Sigmoid colon (tissue), 7 donors: Measurements from ENCODE around the gene CLDN4. TPM values are rescaled to one million over a fixed set of nuclear protein-coding genes. Genes with fewer than 3 reads are reported as not detected.

Experiments
- DNase-seq: peaks from one replicate; pipeline ENCODE4 v3.0.0-alpha.2; 2019
- H3K27ac ChIP-seq, 4 donors: fragments of 200-600 bp; sonication (generic); one replicate each; pipeline ENCODE4 v1.5.1; 2016 to 2019; ENCODE audit warnings: mild to moderate bottlenecking in 1 of 4
- H3K27me3 ChIP-seq, 3 donors: fragments of 200-600 bp; sonication (generic); one replicate each; pipeline ENCODE4 v1.5.1; 2019; ENCODE audit warnings: mild to moderate bottlenecking in 1 of 3
- H3K36me3 ChIP-seq, 4 donors: fragments of 200-600 bp; sonication (generic); one replicate each; pipeline ENCODE4 v1.5.1; 2016 to 2019
- H3K4me1 ChIP-seq, 4 donors: fragments of 200-600 bp; sonication (generic); one replicate each; pipeline ENCODE4 v1.5.1; 2017 to 2019
- H3K4me3 ChIP-seq, 4 donors: fragments of 200-600 bp; sonication (generic); one replicate each; pipeline ENCODE4 v1.5.1; 2017 to 2019; ENCODE audit warnings: mild to moderate bottlenecking in 2 of 4, moderate library complexity in 1 of 4
- H3K9me3 ChIP-seq, 4 donors: fragments of 200-600 bp in 3 of 4; sonication (generic) in 3 of 4; one replicate each; pipeline versions ENCODE4 v1.5.1 to v1.6.1; 2013 to 2019
- EP300 ChIP-seq, 4 donors: sonication (generic); formaldehyde crosslinking; IDR thresholded peaks; one replicate each; pipeline ENCODE4 v1.6.1; 2017; ENCODE audit warnings: antibody characterized with exemption in 4 of 4
- POLR2A ChIP-seq, 2 donors: fragments of 450-650 bp; IDR thresholded peaks; one replicate each; pipeline ENCODE4 v1.6.1; 2016; ENCODE audit warnings: antibody characterized with exemption in 2 of 2, mild to moderate bottlenecking in 2 of 2, moderate library complexity in 2 of 2
- POLR2AphosphoS5 ChIP-seq, 4 donors: sonication (generic); formaldehyde crosslinking; IDR thresholded peaks; one replicate each; pipeline ENCODE4 v1.6.1; 2017; ENCODE audit warnings: antibody characterized with exemption in 4 of 4
- WGBS, 2 donors: extraction: QIAGEN DNeasy Blood & Tissue Kit; methylation state at CpG; one replicate each; pipeline ENCODE4 v1.1.7; 2013; 5-methylcytosine and 5-hydroxymethylcytosine counted together
- intact Hi-C: fragments of 100-400 bp; cut with DNase I; formaldehyde crosslinking; loops from one replicate; pipeline ENCODE4 v1.15.1; 2023
- polyA plus RNA-seq, 3 donors: library from polyadenylated mRNA; stranded (reverse); fragments of 200-250 nt; gene quantifications; one replicate each; pipeline ENCODE4 v1.2.3, GENCODE V29; 2013
- total RNA-seq, 4 donors: library from RNA; depleted of rRNA; stranded (reverse); fragments of >200 nt; gene quantifications; one replicate each; pipeline ENCODE4 v1.1.0, GENCODE V29; 2016
- TF ChIP-seq, protein P1 (sequence below), 4 experiments: fragments of 450-650 bp in 3 of 4; fragments of 200-600 bp in 1 of 4; IDR thresholded peaks; one replicate each; pipeline ENCODE4 v1.5.1; 2016 to 2019; ENCODE audit warnings: antibody characterized with exemption in 4 of 4, mild to moderate bottlenecking in 3 of 4, moderate library complexity in 2 of 4
- donor health status: healthy with polysubstance abuse.
- donor health status: Bipolar disorder and iron deficiency.
- donor health status: healthy.

CLDN4 gene
- total and polyA plus RNA-seq, 7 donors: 0.16 to 690 (median 210) TPM; not detected in 2

GRCh38 chr7:73856941-73857340 is 26.1 kb downstream of the CLDN4 start:
- H3K27me3 ChIP-seq: no peaks in the 10 kb centered on the region
- intact Hi-C loops: loop anchor here (5.0 kb wide), 1 partner anchor 250 kb away; no protein-coding TSS in a partner anchor
- TF ChIP-seq POLR2A (IDR thresholded peaks at IDR 0.05) (no peak), EP300 (IDR thresholded peaks at IDR 0.05) (no peak), POLR2AphosphoS5 (IDR thresholded peaks at IDR 0.05) (no peak)
- TF ChIP-seq, protein P1, sequence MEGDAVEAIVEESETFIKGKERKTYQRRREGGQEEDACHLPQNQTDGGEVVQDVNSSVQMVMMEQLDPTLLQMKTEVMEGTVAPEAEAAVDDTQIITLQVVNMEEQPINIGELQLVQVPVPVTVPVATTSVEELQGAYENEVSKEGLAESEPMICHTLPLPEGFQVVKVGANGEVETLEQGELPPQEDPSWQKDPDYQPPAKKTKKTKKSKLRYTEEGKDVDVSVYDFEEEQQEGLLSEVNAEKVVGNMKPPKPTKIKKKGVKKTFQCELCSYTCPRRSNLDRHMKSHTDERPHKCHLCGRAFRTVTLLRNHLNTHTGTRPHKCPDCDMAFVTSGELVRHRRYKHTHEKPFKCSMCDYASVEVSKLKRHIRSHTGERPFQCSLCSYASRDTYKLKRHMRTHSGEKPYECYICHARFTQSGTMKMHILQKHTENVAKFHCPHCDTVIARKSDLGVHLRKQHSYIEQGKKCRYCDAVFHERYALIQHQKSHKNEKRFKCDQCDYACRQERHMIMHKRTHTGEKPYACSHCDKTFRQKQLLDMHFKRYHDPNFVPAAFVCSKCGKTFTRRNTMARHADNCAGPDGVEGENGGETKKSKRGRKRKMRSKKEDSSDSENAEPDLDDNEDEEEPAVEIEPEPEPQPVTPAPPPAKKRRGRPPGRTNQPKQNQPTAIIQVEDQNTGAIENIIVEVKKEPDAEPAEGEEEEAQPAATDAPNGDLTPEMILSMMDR (IDR thresholded peaks at IDR 0.05): no peak
- H3K9me3 ChIP-seq: no peaks in the 10 kb centered on the region
- no peaks in the 10 kb centered on the region for H3K36me3 ChIP-seq
- peaks cover 0 to 12% (median 5%) of the 10 kb centered on the region in 4 donors for H3K4me1 ChIP-seq
- DNase-seq: no peak
- no peak overlapping the region for H3K27ac ChIP-seq
- H3K4me3 ChIP-seq: no peak overlapping the region
- WGBS, 2 donors: 69 to 76% methylated on average over 3 of the region's 3 CpGs

- H3K4me1 ChIP-seq: peaks cover 0 to 8% (median 5%) of the 10 kb centered on the region in 4 donors
- H3K36me3 ChIP-seq: no peaks in the 10 kb centered on the region
- H3K27me3 ChIP-seq: no peaks in the 10 kb centered on the region
- intact Hi-C loops: loop anchor here (5.0 kb wide), 1 partner anchor 252 kb away; no protein-coding TSS in a partner anchor
- H3K4me3 ChIP-seq: no peak overlapping the region
- no peaks in the 10 kb centered on the region for H3K9me3 ChIP-seq
- WGBS, 2 donors: 72 to 75% methylated on average over 2 of the region's 2 CpGs
- no peak for DNase-seq
- TF ChIP-seq POLR2AphosphoS5 (IDR thresholded peaks at IDR 0.05) (no peak), POLR2A (IDR thresholded peaks at IDR 0.05) (no peak), EP300 (IDR thresholded peaks at IDR 0.05) (no peak)
- TF ChIP-seq, protein P1 (IDR thresholded peaks at IDR 0.05): no peak
- no peak overlapping the region for H3K27ac ChIP-seq
These were observed 28.0 kb downstream of the CLDN4 start for GRCh38 chr7:73858807-73859206.

DNA sequence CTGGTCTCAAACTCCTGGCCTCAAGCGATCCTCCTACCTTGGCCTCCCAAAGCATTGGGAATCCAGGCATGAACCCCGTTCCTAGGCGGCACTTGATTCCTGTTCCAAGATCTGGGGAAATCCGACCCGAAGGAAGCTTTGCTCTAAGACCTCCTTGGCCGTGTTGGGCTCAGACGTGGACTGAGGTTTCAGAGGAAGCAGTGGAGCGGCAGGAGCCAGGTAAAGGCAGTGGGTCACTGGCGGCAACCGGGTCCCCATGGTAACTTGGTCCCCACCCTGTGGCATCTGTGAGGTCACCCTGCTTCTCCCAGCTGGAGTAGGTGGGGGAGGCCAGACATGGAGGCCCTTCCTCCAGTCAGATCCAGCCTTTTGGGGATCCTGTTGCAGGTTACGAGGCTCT is 30.1 kb downstream of the CLDN4 start, which contains the start of gene TMEM270:
Gene TMEM270 (plus strand): TSS at position 301 of the 400 bp plus-strand sequence. CDS start 36 bp downstream, at position 337.
- WGBS, 2 donors: 87 to 90% methylated on average over 11 of the region's 11 CpGs
- no peak for DNase-seq
- H3K36me3 ChIP-seq: no peaks in the 10 kb centered on the region
- TF ChIP-seq POLR2A (IDR thresholded peaks at IDR 0.05) (no peak), EP300 (IDR thresholded peaks at IDR 0.05) (no peak), POLR2AphosphoS5 (IDR thresholded peaks at IDR 0.05) (no peak)
- TF ChIP-seq, protein P1 (IDR thresholded peaks at IDR 0.05): no peak
- peaks cover 0 to 2% (median under 1%) of the 10 kb centered on the region in 4 donors for H3K4me1 ChIP-seq
- H3K4me3 ChIP-seq: no peak within 1 kb of the TSS
- no peaks in the 10 kb centered on the region for H3K27me3 ChIP-seq
- H3K9me3 ChIP-seq: no peaks in the 10 kb centered on the region
- H3K27ac ChIP-seq: no peak within 1 kb of the TSS
- intact Hi-C loops: loop anchor here (10.0 kb wide), 1 partner anchor 304 kb away; no protein-coding TSS in a partner anchor

GRCh38 chr7:73861305-73861704 is 30.5 kb downstream of the CLDN4 start:
- DNase-seq: no peak
- intact Hi-C loops: loop anchor here (10.0 kb wide), 1 partner anchor 303 kb away; no protein-coding TSS in a partner anchor
- TF ChIP-seq, protein P1 (IDR thresholded peaks at IDR 0.05): no peak
- no peak for TF ChIP-seq POLR2A (IDR thresholded peaks at IDR 0.05)
- TF ChIP-seq POLR2AphosphoS5 (IDR thresholded peaks at IDR 0.05): no peak
- TF ChIP-seq EP300 (IDR thresholded peaks at IDR 0.05): no peak

More at GRCh38 chr7:73861305-73861704, 30.5 kb downstream of the CLDN4 start:
- WGBS, 2 donors: 93 to 97% methylated on average over 12 of the region's 12 CpGs
- Histone ChIP-seq H3K9me3 (no peaks in the 10 kb centered on the region), H3K36me3 (no peaks in the 10 kb centered on the region), H3K4me3 (no peak overlapping the region), H3K27me3 (no peaks in the 10 kb centered on the region), H3K27ac (no peak overlapping the region), H3K4me1 (no peaks in the 10 kb centered on the region)
